GM18861 (cell line): ENCODE data around the gene EP400.
"Not testable (repeated sequence)": the region's sequence is repeated elsewhere in the genome, so short reads cannot be mapped to it uniquely, and the experiment has no call there.

Experiments used
- ATAC-seq: cut with Tn5 transposase; IDR thresholded peaks from one replicate; pipeline ENCODE4 v1.9.1; 2021; ENCODE audit not compliant: unreplicated experiment

EP400 gene

DNA sequence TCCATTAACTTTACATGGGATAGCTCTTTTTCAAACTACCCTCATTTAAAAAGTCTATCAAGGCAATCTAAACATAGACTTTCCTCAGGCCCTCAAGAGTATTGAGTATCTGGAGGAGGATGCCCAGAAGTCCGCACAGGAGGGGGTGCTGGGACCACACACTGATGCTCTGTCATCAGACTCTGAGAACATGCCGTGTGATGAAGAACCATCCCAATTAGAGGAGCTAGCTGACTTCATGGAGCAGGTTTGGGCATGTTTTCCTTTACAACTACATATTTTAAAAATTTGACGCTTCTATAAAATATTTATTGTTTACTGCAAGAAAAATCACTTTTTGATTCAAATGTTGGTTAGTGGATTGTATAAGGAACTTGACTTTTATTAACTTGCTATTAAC is 93.5 kb downstream of the EP400 start:
- ATAC-seq: no peak

- ATAC-seq: no peak
These were observed 94.2 kb downstream of the EP400 start for GRCh38 chr12:132043770-132044467.

DNA sequence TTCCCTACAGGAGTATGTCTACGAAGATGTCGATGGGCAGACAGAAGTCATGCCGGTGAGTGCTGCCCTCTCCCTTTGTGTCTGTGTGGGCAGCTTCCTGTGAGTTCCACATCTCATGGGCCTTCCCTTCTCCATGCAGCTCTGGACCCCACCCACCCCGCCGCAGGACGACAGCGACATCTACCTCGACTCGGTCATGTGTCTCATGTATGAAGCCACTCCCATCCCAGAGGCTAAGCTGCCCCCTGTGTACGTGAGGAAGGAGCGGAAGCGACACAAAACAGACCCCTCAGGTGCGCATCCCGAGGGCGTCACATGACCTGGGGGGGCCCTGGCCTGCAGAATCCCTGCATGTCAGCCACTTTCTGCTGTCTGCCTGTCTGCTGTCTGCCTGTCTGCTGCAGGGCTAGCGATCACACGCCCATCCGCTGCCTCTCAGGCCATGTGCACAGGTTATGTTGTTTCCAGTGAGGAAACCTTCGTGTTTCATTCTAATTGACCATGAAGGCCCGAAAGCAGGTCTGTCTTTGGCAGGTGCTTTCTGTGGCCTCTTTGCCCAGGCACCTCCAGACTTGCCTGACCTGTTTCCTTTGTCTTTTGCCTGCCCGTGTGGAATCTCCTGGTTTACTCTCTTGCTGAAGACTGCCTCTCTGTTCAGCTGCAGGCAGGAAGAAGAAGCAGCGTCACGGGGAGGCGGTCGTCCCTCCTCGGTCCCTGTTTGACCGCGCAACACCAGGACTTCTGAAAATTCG is 95.1 kb downstream of the EP400 start:
- ATAC-seq: no peak

GRCh38 chr12:132045751-132046150 is 96.0 kb downstream of the EP400 start:
- ATAC-seq: no peak

- ATAC-seq: no peak
These were observed 96.8 kb downstream of the EP400 start for GRCh38 chr12:132046561-132046960.

GRCh38 chr12:132047630-132048029 is 97.9 kb downstream of the EP400 start:
- ATAC-seq: not testable (repeated sequence)

GRCh38 chr12:132049442-132049841 is 99.7 kb downstream of the EP400 start:
- no peak for ATAC-seq

DNA sequence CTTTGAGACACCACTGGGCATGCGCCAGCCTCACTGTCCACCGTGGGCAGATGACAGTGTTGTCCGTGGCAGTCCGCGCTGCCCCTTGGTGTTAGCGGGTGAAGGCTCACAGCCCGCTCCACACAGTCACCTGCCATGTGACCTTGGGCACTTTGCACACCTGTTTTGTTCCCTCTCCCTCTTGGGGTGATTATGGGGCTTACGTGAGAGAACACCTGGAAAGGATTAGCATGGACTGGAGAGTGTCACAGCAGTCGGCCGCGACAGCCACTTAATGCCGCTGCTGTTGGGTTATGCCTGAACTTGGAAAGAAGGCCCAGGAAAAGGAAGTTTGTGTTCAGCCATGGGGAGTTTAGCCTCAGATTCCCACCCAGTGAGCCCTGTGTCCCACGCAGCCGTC is 100.1 kb downstream of the EP400 start:
- ATAC-seq: no peak

DNA sequence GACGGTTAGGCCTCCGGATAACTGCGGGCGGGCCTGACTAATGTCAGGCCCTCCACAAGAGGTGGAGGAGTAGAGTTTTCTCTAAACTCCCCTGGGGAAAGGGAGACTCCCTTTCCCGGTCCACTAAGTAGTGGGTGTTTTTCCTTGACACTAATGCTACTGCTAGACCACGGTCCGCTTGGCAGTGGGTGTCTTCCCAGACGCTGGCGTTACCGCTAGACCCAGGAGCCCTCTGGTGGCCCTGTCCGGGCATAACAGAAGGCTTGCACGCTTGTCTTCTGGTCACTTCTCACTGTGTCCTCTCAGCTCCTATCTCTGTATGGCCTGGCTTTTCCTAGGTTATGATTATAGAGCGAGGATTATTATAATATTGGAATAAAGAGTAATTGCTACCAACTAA is 102.0 kb downstream of the EP400 start:
- ATAC-seq: not testable (repeated sequence)

DNA sequence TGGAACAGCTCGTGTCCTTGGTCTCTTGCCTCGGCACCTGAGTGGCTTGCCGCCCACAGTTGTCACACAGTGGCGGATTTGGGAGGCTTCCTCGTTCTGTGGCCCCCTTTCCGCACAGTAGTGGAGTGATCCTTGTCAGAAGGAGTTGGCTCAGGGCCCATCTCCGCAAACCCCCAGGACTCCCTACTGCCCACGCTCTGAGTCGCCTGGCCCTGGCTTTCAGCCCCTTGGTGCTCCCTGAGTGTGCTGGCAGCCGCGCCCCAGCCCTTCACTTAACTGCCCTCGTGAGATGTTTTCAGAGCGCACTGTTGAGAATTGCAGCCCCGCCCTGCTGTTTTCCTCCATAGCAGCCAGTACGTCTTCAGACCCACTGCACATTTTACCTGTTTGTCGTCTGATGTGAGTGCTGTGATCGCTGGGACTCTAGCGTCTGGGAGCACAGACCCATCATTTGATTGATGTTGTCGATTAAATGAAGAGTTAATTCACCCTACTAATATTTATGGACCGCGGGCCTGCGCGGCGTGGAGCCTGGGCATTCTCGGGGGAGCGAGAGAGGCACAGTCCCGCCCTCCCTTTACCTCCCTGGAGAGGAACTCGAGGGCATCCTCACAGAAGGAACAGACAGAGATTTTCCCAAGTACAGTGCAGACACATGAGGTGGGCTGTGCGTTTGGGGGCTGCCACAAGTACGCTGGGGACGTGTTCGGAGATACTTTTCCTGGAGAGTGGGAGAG is 102.6 kb downstream of the EP400 start:
- ATAC-seq: no peak

- no peak for ATAC-seq
These were observed 103.9 kb downstream of the EP400 start for GRCh38 chr12:132053338-132054330.

DNA sequence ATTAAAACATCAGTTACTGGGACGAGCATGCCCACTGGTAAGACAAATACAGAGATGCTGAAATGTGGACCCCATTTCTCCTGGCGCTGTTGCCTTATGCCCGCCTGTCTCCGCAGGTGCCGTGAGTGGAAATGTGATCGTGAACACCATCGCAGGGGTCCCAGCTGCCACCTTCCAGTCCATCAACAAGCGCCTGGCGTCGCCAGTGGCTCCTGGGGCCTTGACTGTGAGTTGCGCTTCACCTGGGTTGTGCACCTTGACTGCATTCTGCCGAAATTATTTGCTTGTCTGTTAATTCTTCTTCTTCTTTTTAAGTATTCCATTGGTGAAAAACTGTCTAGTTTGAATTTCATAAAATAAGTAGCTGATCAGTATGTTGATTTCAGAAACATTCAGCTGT is 105.2 kb downstream of the EP400 start:
- ATAC-seq: no peak

DNA sequence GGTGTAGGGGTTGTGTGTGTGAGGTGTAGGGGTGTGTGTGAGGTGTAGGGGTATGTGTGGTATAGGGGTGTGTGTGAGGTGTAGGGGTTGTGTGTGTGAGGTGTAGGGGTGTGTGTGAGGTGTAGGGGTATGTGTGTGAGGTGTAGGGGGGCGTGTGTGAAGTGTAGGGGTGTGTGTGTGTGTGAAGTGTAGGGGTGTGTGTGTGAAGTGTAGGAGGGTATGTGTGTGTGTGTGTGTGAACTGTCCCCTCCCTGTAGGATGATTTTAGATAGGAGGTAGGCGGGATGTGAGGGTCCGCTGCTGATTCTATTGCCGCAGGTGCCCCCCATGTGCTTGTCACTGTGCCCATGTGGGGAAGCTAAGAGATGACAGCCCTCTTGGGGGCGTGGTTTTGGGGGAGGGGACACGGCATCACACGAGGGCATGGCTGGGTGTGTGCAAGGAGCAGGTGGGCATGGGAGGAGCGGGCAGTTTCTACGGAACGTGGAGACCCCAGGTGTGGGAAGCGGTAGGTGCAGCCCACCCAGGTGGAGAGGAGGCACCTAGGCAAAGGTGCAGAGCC is 105.9 kb downstream of the EP400 start:
- ATAC-seq: no peak

- ATAC-seq: no peak
These were observed 106.6 kb downstream of the EP400 start for GRCh38 chr12:132056320-132056719.

- peak; percentile 48 for ATAC-seq
These were observed 107.2 kb downstream of the EP400 start for GRCh38 chr12:132056951-132057350.

- no peak for ATAC-seq
These were observed 107.9 kb downstream of the EP400 start for GRCh38 chr12:132057691-132058090.

DNA sequence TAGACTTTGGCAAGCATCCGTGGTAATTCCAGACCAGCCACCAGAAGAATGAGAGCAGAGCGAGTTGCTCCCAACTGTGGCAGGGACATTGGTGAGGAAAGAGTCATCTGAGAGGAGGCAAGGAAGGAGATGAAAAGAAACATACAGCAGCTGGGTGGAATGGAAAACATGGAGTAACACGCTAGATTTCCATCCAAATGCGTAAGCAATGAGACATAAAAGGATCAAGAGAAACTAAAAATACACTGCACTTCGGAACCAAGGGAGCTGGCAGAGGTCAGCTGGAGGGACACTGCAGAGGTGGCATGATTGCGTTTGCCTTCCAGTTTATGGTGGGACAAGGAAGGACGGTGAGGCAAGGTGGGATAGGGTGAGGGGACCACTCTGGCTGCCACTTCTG is 111.5 kb downstream of the EP400 start:
- no peak for ATAC-seq

DNA sequence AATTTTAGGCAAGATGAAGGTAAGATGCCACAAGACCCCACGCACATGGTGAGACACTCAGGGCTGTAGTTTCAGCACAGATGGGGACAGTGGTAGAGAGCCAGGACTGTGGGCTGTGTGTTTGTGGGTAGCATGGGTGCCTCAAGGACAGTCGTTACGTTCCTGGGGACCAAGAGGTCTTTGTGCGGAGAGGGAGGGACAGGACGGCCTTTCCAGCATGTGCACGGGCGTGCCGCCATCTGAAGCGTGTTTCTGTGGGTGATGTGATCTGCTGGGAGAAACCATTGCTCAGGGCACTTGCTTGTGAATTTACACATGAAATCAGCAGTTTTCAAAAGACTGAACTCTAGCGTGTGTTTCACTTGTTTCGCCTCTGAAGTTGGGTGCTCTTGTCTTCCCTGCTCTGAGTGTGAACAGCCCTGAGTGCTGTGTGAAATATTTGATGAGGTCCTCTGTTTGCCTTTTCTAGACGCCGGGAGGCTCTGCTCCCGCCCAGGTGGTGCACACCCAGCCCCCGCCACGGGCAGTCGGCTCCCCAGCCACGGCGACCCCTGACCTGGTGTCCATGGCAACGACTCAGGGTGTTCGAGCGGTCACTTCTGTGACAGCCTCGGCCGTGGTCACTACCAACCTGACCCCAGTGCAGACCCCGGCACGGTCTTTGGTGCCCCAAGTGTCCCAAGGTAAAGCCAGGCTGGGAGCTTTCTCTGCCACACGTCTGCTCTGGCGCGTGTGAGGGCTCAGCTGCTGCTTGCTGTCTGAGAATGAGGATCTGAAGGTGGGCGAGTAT is 112.1 kb downstream of the EP400 start:
- ATAC-seq: no peak

DNA sequence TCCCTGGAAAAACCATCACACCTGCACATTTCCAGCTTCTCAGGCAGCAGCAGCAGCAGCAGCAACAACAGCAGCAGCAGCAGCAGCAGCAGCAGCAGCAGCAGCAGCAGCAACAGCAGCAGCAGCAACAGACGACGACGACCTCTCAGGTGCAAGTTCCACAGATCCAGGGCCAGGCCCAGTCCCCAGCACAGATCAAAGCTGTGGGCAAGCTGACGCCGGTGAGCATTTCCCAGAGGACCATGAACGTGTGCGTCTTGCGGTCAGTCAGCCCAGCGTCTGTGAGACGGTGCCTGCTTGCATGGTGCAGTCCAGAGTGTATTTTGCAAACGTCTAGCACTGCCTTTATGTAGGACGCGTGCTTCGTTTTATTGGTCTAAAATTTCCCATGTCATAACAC is 112.7 kb downstream of the EP400 start:
- no peak for ATAC-seq

DNA sequence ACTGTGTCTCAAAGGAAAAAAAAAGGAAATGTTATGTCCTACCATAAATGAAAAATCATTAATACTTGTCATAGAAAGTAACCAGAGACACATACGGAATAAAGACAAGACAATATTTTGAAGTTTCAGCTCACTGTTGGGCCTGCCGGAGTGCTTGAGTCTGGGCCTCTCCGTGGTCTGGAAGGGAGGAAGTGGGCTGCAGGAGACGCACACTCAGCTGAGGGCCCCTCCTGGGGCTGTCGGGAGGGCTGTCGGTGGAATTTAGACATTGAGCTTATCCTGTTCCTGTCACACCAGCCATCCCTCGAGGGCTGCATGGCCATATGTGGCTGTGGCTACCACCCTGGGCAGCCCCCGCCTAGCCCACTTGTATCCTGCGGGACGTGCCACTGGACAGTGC is 113.7 kb downstream of the EP400 start:
- no peak for ATAC-seq
